Glutamatergic neuron (in vitro differentiated cells): ENCODE measurements around the gene CCR7. TPM values are rescaled to one million over a fixed set of nuclear protein-coding genes. Genes with fewer than 3 reads are reported as not detected.

Experiments used
- DNase-seq: peaks from one replicate; pipeline ENCODE4 v3.0.0; 2022
- H3K27ac Mint-ChIP-seq: one replicate; pipeline ENCODE4 v1.8.0; 2020; ENCODE audit warnings: mild to moderate bottlenecking, mixed read lengths, inconsistent platforms; ENCODE audit not compliant: unreplicated experiment
- H3K27me3 Mint-ChIP-seq: one replicate; pipeline ENCODE4 v1.8.0; 2020; ENCODE audit warnings: mild to moderate bottlenecking, moderate library complexity, mixed read lengths, inconsistent platforms; ENCODE audit not compliant: unreplicated experiment
- H3K36me3 Mint-ChIP-seq: one replicate; pipeline ENCODE4 v1.8.0; 2020; ENCODE audit warnings: mild to moderate bottlenecking, mixed read lengths, inconsistent platforms; ENCODE audit not compliant: unreplicated experiment
- H3K4me1 Mint-ChIP-seq: one replicate; pipeline ENCODE4 v1.8.0; 2020; ENCODE audit warnings: mild to moderate bottlenecking, low read depth, mixed read lengths, inconsistent platforms; ENCODE audit not compliant: unreplicated experiment
- H3K4me3 Mint-ChIP-seq: one replicate; pipeline ENCODE4 v1.8.0; 2020; ENCODE audit warnings: mild to moderate bottlenecking, mixed read lengths, inconsistent platforms; ENCODE audit not compliant: unreplicated experiment
- H3K9me3 Mint-ChIP-seq: one replicate; pipeline ENCODE4 v1.8.0; 2020; ENCODE audit warnings: mild to moderate bottlenecking, moderate library complexity, mixed read lengths, inconsistent platforms; ENCODE audit not compliant: unreplicated experiment
- total RNA-seq: library from RNA; stranded (reverse); fragmentation: NEBNext Ultra II Directional; extraction: Animal tissue kit (Norgen Biotek cat#: 25700); gene quantifications from one replicate; pipeline ENCODE4 v1.2.1, GENCODE V29; 2021; ENCODE audit not compliant: unreplicated experiment
- TF ChIP-seq, protein P1 (sequence below): fragments of 200-600 bp; sonication (generic); IDR thresholded peaks from one replicate; pipeline ENCODE4 v1.5.0; 2021; ENCODE audit not compliant: partially characterized antibody, unreplicated experiment

The CCR7 gene
- total RNA-seq, 1 donor from 2014 or later = not detected

DNA sequence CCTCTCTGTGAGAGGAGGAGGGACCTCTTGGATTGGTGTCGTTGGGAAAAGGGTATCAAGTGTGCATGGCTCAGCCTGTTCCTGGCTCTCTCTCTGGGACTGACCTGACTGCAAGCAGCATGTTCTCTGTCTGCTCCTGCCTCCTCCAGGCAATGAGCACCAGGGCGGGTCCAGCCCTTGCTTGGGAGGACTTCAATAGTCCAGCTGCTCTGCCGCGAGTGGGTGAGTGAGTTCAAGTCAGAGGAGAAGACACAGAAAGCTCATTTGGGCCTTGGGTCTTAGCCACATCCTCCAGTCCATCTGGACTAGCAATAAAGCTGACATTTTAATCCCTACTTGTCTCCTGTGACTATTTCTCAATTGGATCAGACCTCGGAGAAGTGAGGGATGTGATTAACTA is 38.6 kb downstream of the CCR7 start:
- Mint-ChIP-seq H3K4me1 (no peaks in the 10 kb centered on the region), H3K27ac (no peak overlapping the region), H3K36me3 (peaks cover 8% of the 10 kb centered on the region), H3K4me3 (no peak overlapping the region), H3K27me3 (no peaks in the 10 kb centered on the region), H3K9me3 (no peaks in the 10 kb centered on the region)
- TF ChIP-seq, protein P1, sequence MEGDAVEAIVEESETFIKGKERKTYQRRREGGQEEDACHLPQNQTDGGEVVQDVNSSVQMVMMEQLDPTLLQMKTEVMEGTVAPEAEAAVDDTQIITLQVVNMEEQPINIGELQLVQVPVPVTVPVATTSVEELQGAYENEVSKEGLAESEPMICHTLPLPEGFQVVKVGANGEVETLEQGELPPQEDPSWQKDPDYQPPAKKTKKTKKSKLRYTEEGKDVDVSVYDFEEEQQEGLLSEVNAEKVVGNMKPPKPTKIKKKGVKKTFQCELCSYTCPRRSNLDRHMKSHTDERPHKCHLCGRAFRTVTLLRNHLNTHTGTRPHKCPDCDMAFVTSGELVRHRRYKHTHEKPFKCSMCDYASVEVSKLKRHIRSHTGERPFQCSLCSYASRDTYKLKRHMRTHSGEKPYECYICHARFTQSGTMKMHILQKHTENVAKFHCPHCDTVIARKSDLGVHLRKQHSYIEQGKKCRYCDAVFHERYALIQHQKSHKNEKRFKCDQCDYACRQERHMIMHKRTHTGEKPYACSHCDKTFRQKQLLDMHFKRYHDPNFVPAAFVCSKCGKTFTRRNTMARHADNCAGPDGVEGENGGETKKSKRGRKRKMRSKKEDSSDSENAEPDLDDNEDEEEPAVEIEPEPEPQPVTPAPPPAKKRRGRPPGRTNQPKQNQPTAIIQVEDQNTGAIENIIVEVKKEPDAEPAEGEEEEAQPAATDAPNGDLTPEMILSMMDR = no peak
- DNase-seq = no peak

DNA sequence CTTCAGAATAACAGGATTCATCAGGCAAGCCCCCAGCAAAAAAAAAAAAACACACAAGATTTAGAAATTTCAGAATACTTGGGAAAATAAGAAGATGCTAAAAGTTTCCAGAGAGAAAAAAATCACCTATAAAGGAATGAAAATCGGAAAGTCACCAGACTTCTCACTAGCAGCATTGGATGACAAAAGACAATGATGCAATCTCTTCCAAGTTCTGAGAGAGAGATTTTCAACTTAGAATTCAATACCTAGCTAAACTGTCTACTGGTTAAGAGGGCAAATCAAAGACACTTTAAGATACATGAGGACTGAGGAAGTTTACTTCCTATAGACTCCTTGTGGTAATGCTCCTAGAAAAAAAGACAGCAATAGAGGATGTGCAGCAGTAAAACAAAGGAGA is 40.0 kb downstream of the CCR7 start:
- Mint-ChIP-seq H3K27me3 (no peaks in the 10 kb centered on the region), H3K4me3 (no peak overlapping the region), H3K27ac (no peak overlapping the region), H3K4me1 (no peaks in the 10 kb centered on the region), H3K9me3 (no peaks in the 10 kb centered on the region), H3K36me3 (peaks cover 8% of the 10 kb centered on the region)
- no peak for DNase-seq
- TF ChIP-seq, protein P1 = no peak

DNA sequence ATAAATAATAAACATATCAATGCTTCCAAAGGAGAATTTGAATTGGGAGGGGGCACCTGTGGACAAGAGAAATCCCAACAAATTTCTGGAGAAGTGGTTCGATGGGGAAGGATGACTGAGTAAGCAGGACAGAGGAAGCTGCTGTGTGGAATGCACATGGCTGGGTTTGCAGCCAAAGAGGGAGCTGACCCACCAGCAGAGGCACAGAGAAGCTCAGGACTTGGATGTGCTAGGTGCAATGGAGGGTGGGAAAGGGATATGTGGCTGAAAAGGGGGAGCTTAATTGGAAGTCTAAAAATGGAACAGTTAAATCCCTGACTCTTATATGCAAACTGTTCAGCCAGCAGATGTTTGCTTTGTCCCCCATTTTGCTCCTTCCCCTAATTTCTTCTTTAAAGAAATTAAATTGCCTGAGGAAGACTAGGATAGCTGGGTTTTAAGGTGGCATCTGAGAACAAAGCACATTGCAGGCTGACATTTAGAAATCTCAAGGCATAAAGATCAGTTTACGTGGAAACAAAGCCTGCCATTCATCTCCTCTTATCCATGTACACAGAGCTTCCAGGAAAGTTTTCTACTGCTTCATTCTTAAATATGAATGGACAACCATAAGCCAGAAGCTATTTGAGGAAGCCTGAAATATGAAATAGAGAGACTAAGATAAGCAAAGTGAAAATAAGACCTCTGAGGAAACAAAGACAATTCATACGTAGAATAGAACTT is 40.9 kb downstream of the CCR7 start:
- TF ChIP-seq, protein P1 = no peak
- no peaks in the 10 kb centered on the region for H3K9me3 Mint-ChIP-seq

DNA sequence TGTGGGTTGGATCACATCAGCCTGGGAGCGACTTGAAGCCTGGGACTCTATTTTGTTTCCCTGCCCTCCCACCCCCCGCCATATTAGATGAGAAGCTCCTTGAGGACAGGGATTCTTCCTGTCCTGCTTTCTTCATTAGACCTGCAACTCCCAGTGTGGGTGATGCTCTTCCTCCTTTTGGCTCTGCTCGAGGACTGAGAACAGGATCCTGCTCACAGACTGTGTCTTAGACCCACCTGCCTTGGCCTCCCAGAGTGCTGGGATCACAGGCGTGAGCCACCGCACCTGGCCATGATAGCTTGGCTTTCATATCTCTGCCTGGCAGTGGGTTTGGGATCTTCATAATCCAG is 42.3 kb downstream of the CCR7 start:
- Mint-ChIP-seq H3K4me1 (no peaks in the 10 kb centered on the region), H3K9me3 (no peaks in the 10 kb centered on the region), H3K27me3 (peaks cover 2% of the 10 kb centered on the region), H3K4me3 (no peak overlapping the region), H3K36me3 (peaks cover 8% of the 10 kb centered on the region), H3K27ac (no peak overlapping the region)
- DNase-seq = no peak
- TF ChIP-seq, protein P1 = no peak

More for the DNA sequence above, 40.9 kb downstream of the CCR7 start:
- H3K4me3 Mint-ChIP-seq = no peak overlapping the region
- no peak for DNase-seq
- H3K4me1 Mint-ChIP-seq = no peaks in the 10 kb centered on the region
- H3K27me3 Mint-ChIP-seq = no peaks in the 10 kb centered on the region
- H3K27ac Mint-ChIP-seq = no peak overlapping the region
- H3K36me3 Mint-ChIP-seq = peaks cover 8% of the 10 kb centered on the region

DNA sequence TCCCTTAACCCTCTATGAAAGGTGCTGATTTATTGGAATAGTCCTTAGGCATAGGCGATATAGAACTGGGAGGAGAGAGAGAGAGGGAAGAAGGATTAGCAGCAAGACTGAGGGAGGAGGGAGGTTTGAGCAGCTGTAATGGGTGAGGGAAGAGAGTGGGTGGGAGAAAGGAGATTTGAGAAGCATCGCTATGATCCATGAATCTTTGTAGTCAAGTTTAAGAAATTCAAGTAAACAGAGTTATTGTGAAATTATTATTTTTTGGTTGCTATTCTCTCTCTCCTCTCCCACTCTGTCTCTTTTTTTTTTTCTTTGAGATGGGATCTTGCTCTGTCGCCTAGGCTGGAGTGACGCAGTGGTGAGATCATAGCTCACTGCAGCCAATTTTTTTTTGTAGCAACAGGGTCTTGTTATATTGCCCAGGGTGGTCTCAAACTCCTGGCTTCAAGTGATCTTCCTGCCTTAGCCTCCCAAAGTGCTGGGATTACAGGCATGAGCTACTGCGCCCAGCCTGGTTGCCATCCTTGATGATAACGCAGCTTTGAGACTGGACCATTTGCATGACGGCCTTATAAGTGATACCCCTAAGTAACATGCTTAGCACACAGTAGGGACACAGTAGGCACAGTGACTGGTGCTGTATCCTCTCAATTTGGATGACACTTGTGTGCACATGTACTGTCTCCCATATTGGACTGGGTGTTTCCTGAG is 42.9 kb downstream of the CCR7 start:
- DNase-seq = no peak
- H3K27ac Mint-ChIP-seq = no peak overlapping the region
- no peak overlapping the region for H3K4me3 Mint-ChIP-seq
- H3K36me3 Mint-ChIP-seq = peaks cover 8% of the 10 kb centered on the region
- TF ChIP-seq, protein P1 = no peak
- H3K4me1 Mint-ChIP-seq = no peaks in the 10 kb centered on the region
- H3K9me3 Mint-ChIP-seq = no peaks in the 10 kb centered on the region
- H3K27me3 Mint-ChIP-seq = peaks cover 2% of the 10 kb centered on the region
